ENCODE data around the gene AGMO. TPM values are rescaled to one million over a fixed set of nuclear protein-coding genes. Genes with fewer than 3 reads are reported as not detected.

Gene AGMO
- polyA plus RNA-seq (2012; ENCODE audit: insufficient read depth, insufficient read length, low read depth) = not detected

- no peaks in the 10 kb centered on the region for H3K36me3 ChIP-seq
- H3K9me3 ChIP-seq = no peaks in the 10 kb centered on the region
- no peak within 1 kb of the TSS for H3K4me3 ChIP-seq (ENCODE audit: low read depth, low read length)
- H3K27me3 ChIP-seq = peaks cover 8% of the 10 kb centered on the region
- no peak for DNase-seq
- no peaks in the 10 kb centered on the region for H3K4me1 ChIP-seq
- TF ChIP-seq CTCF (IDR thresholded peaks at IDR 0.05; ENCODE audit: low read depth, low read length) = no peak
Observed at GRCh38 chr7:15561835-15562234, at the start of gene AGMO. Gene AGMO (minus strand): TSS chr7:15562015.

GRCh38 chr7:15610503-15610902 lies 48.7 kb upstream of the AGMO start:
- H3K4me3 ChIP-seq (ENCODE audit: low read depth, low read length) = no peak overlapping the region
- H3K4me1 ChIP-seq = no peaks in the 10 kb centered on the region
- no peak for DNase-seq
- H3K36me3 ChIP-seq = no peaks in the 10 kb centered on the region
- TF ChIP-seq CTCF (IDR thresholded peaks at IDR 0.05; ENCODE audit: low read depth, low read length) = no peak
- no peaks in the 10 kb centered on the region; the same call in 1 of the 2 replicates for H3K27me3 ChIP-seq
- H3K9me3 ChIP-seq = no peaks in the 10 kb centered on the region

GRCh38 chr7:15609287-15609686 lies 47.5 kb upstream of the AGMO start:
- DNase-seq = no peak
- H3K4me3 ChIP-seq (ENCODE audit: low read depth, low read length) = no peak overlapping the region
- no peaks in the 10 kb centered on the region for H3K4me1 ChIP-seq
- TF ChIP-seq CTCF (IDR thresholded peaks at IDR 0.05; ENCODE audit: low read depth, low read length) = no peak
- H3K27me3 ChIP-seq = no peaks in the 10 kb centered on the region; the same call in 1 of the 2 replicates
- no peaks in the 10 kb centered on the region for H3K9me3 ChIP-seq
- no peaks in the 10 kb centered on the region for H3K36me3 ChIP-seq

GRCh38 chr7:15607529-15608210 lies 45.9 kb upstream of the AGMO start:
- Histone ChIP-seq H3K4me3 (ENCODE audit: low read depth, low read length) (no peak overlapping the region), H3K9me3 (no peaks in the 10 kb centered on the region), H3K27me3 (no peaks in the 10 kb centered on the region; the same call in 1 of the 2 replicates), H3K4me1 (no peaks in the 10 kb centered on the region), H3K36me3 (no peaks in the 10 kb centered on the region)
- no peak for TF ChIP-seq CTCF (IDR thresholded peaks at IDR 0.05; ENCODE audit: low read depth, low read length)
- DNase-seq = no peak

GRCh38 chr7:15606561-15606960 lies 44.7 kb upstream of the AGMO start:
- Histone ChIP-seq H3K4me1 (no peaks in the 10 kb centered on the region), H3K4me3 (ENCODE audit: low read depth, low read length) (no peak overlapping the region), H3K9me3 (no peaks in the 10 kb centered on the region), H3K27me3 (no peaks in the 10 kb centered on the region), H3K36me3 (no peaks in the 10 kb centered on the region)
- no peak for TF ChIP-seq CTCF (IDR thresholded peaks at IDR 0.05; ENCODE audit: low read depth, low read length)
- no peak for DNase-seq

GRCh38 chr7:15604166-15604565 lies 42.4 kb upstream of the AGMO start:
- Histone ChIP-seq H3K9me3 (no peaks in the 10 kb centered on the region), H3K27me3 (no peaks in the 10 kb centered on the region), H3K4me3 (ENCODE audit: low read depth, low read length) (no peak overlapping the region), H3K36me3 (no peaks in the 10 kb centered on the region), H3K4me1 (no peaks in the 10 kb centered on the region)
- no peak for TF ChIP-seq CTCF (IDR thresholded peaks at IDR 0.05; ENCODE audit: low read depth, low read length)
- no peak for DNase-seq

All from BE2C (cell line).